Natural killer cell (primary cell): ENCODE results near the gene CBR4. TPM values are rescaled to one million over a fixed set of nuclear protein-coding genes. Genes with fewer than 3 reads are reported as not detected.

Source experiments
- ATAC-seq, 3 donors: fragments of 150-1000 bp in 2 of 3; fragments of 200-7000 bp in 1 of 3; cut with Tn5 transposase; 1 replicate in 1 of 3; 2 replicates in 2 of 3; pipeline ENCODE4 v1.10.0; 2021; ENCODE audit warnings: mild to moderate bottlenecking in 2 of 3, moderate library complexity in 2 of 3
- DNase-seq, 2 donors: peaks; one replicate each; pipeline versions ENCODE4 v3.0.0 to v3.0.0-alpha.2; 2013 to 2021; ENCODE audit warnings: mixed read lengths in 1 of 2
- H3K27ac ChIP-seq: one replicate; pipeline ENCODE4 v1.5.1; 2013; ENCODE audit warnings: mild to moderate bottlenecking, low read length
- H3K27me3 ChIP-seq: one replicate; pipeline ENCODE4 v1.6.1; 2013; ENCODE audit warnings: low read length; ENCODE audit not compliant: control insufficient read depth, insufficient read depth
- H3K36me3 ChIP-seq: one replicate; pipeline ENCODE4 v1.6.1; 2013; ENCODE audit warnings: low read length; ENCODE audit not compliant: control insufficient read depth, insufficient read depth
- H3K4me1 ChIP-seq: one replicate; pipeline ENCODE4 v1.6.1; 2013; ENCODE audit warnings: low read length; ENCODE audit not compliant: control insufficient read depth, insufficient read depth
- H3K4me3 ChIP-seq: one replicate; pipeline ENCODE4 v1.5.1; 2013; ENCODE audit warnings: low read length
- H3K9me3 ChIP-seq: one replicate; pipeline ENCODE4 v1.6.1; 2013; ENCODE audit warnings: low read length; ENCODE audit not compliant: control insufficient read depth, insufficient read depth
- H3K27ac Mint-ChIP-seq, 2 donors: one replicate each; pipeline ENCODE4 v1.8.0; 2022; ENCODE audit warnings: mild to moderate bottlenecking in 2 of 2, mixed read lengths in 2 of 2, moderate library complexity in 1 of 2
- H3K27me3 Mint-ChIP-seq, 2 donors: one replicate each; pipeline ENCODE4 v1.8.0; 2022; ENCODE audit warnings: low read depth in 2 of 2, mixed read lengths in 2 of 2
- H3K36me3 Mint-ChIP-seq: one replicate; pipeline ENCODE4 v1.8.0; 2022; ENCODE audit warnings: mixed read lengths
- H3K4me1 Mint-ChIP-seq, 2 donors: one replicate each; pipeline ENCODE4 v1.8.0; 2022; ENCODE audit warnings: mixed read lengths in 2 of 2
- H3K4me3 Mint-ChIP-seq: one replicate; pipeline ENCODE4 v1.8.0; 2022; ENCODE audit warnings: mild to moderate bottlenecking, moderate library complexity, mixed read lengths
- H3K9me3 Mint-ChIP-seq, 2 donors: one replicate each; pipeline ENCODE4 v1.8.0; 2022; ENCODE audit warnings: mixed read lengths in 2 of 2
- WGBS: methylation state at CpG from one replicate; pipeline ENCODE4 v1.1.7; 2013; ENCODE audit warnings: missing lambda C conversion rate; ENCODE audit not compliant: insufficient coverage; 5-methylcytosine and 5-hydroxymethylcytosine counted together
- intact Hi-C: fragments of 100-400 bp; cut with micrococcal nuclease; formaldehyde crosslinking; loops from one replicate; pipeline ENCODE4 v1.14.2; 2022
- total RNA-seq, 4 donors: library from RNA; stranded (reverse); fragments of 120-200 nt in 1 of 4; gene quantifications; one replicate each; pipeline versions ENCODE4 v1.2.3 to v1.2.4, GENCODE V29; 2013 to 2022
- TF ChIP-seq, protein P1 (sequence below): fragments of 200-600 bp; IDR thresholded peaks from one replicate; pipeline ENCODE4 v1.8.0; 2022; ENCODE audit warnings: antibody characterized with exemption

The CBR4 gene
- total RNA-seq, 3 donors from 2014 or later (not counting 1 experiment from before 2014, with no cell fraction given) = 17.2 to 28.1 (median 20.3) TPM

DNA sequence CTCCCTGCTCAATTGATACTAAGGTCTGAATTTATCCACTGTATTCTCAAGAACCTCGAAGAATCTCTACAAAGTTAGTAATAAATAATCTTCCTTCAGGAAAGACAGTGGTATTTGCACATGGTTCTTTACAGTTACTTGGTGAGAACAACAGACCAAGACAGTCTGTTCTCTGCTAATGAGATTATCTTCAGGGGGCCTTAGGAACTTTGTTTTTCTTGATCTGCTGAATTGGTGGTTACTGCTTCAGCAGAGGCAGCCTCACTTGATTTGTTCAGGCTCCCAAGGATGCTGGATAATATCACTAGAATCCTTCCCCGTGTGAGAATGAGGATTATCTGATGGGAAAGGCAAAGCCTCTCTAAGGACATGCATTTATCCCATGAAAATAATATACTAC is 64.8 kb downstream of the CBR4 start:
- no peaks in the 10 kb centered on the region for H3K4me1 ChIP-seq
- intact Hi-C loops = no loop called here
- DNase-seq = no peak
- no peak overlapping the region for H3K4me3 ChIP-seq
- H3K36me3 Mint-ChIP-seq = no peaks in the 10 kb centered on the region
- H3K9me3 ChIP-seq = no peaks in the 10 kb centered on the region
- no peak overlapping the region for H3K27ac ChIP-seq
- TF ChIP-seq, protein P1, sequence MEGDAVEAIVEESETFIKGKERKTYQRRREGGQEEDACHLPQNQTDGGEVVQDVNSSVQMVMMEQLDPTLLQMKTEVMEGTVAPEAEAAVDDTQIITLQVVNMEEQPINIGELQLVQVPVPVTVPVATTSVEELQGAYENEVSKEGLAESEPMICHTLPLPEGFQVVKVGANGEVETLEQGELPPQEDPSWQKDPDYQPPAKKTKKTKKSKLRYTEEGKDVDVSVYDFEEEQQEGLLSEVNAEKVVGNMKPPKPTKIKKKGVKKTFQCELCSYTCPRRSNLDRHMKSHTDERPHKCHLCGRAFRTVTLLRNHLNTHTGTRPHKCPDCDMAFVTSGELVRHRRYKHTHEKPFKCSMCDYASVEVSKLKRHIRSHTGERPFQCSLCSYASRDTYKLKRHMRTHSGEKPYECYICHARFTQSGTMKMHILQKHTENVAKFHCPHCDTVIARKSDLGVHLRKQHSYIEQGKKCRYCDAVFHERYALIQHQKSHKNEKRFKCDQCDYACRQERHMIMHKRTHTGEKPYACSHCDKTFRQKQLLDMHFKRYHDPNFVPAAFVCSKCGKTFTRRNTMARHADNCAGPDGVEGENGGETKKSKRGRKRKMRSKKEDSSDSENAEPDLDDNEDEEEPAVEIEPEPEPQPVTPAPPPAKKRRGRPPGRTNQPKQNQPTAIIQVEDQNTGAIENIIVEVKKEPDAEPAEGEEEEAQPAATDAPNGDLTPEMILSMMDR = no peak
- H3K4me3 Mint-ChIP-seq = no peak overlapping the region
- H3K9me3 Mint-ChIP-seq = peaks cover 0 to 3% of the 10 kb centered on the region in 2 donors
- H3K27me3 ChIP-seq = no peaks in the 10 kb centered on the region
- H3K27me3 Mint-ChIP-seq = peaks cover 0 to 3% of the 10 kb centered on the region in 2 donors
- H3K36me3 ChIP-seq = no peaks in the 10 kb centered on the region
- WGBS = 80% methylated on average over 1 of the region's 2 CpGs
- no peaks in the 10 kb centered on the region for H3K4me1 Mint-ChIP-seq
- no peak overlapping the region for H3K27ac Mint-ChIP-seq
- ATAC-seq = no peak

GRCh38 chr4:168942985-168943384 is 67.1 kb downstream of the CBR4 start:
- DNase-seq (peak in 1 of 2 donors; percentile 23), ATAC-seq (peak; percentile 52 to 65 (median 57))
- no peaks in the 10 kb centered on the region for H3K4me1 Mint-ChIP-seq
- peaks cover 4% of the 10 kb centered on the region in 2 donors for H3K9me3 Mint-ChIP-seq
- H3K27ac Mint-ChIP-seq = no peak overlapping the region
- H3K36me3 Mint-ChIP-seq = peaks cover 6% of the 10 kb centered on the region
- Histone ChIP-seq H3K4me1 (no peaks in the 10 kb centered on the region), H3K27me3 (no peaks in the 10 kb centered on the region), H3K9me3 (no peaks in the 10 kb centered on the region), H3K27ac (no peak overlapping the region), H3K4me3 (no peak overlapping the region), H3K36me3 (no peaks in the 10 kb centered on the region)
- H3K27me3 Mint-ChIP-seq = no peaks in the 10 kb centered on the region
- no peak overlapping the region for H3K4me3 Mint-ChIP-seq
- TF ChIP-seq, protein P1 = peak; percentile 73
- intact Hi-C loops = no loop called here
- WGBS = 90% methylated on average over 3 of the region's 3 CpGs
